Gastroesophageal sphincter (tissue), 3 donors: ENCODE measurements around the gene DYRK3.

Experiments
- CTCF ChIP-seq, 4 experiments: fragments of 200-600 bp in 2 of 4; fragments of 450-650 bp in 2 of 4; sonication (generic) in 1 of 4; IDR thresholded peaks; one replicate each; pipeline ENCODE4 v1.5.1; 2017 to 2019; ENCODE audit warnings: antibody characterized with exemption in 4 of 4, mild to moderate bottlenecking in 2 of 4, moderate library complexity in 2 of 4
- POLR2A ChIP-seq, 2 donors: fragments of 450-650 bp; IDR thresholded peaks; one replicate each; pipeline ENCODE4 v1.6.1; 2017; ENCODE audit warnings: antibody characterized with exemption in 2 of 2, mild to moderate bottlenecking in 2 of 2, moderate library complexity in 1 of 2

GRCh38 chr1:206661161-206661820 is 26.0 kb downstream of the DYRK3 start:
- TF ChIP-seq CTCF (IDR thresholded peaks at IDR 0.05) (no peak), POLR2A (IDR thresholded peaks at IDR 0.05) (no peak)
